OCI-LY3 (cell line): ENCODE results near the gene ARHGAP4.

ENCODE experiments used
- CTCF ChIP-seq: fragments of 200-600, 300-600 bp; sonication (generic); IDR thresholded peaks from 2 replicates; pipeline ENCODE4 v1.5.1; 2014; ENCODE audit warnings: antibody characterized with exemption, low read length, low read depth
- EZH2phosphoT487 ChIP-seq: fragments of 200-600 bp; shearing (Covaris generic); IDR thresholded peaks from 2 replicates; pipeline ENCODE4 v1.6.1; 2018; ENCODE audit warnings: antibody characterized with exemption, mixed run types, low read depth

- TF ChIP-seq CTCF (no peak), EZH2phosphoT487 (no peak)
These were observed 47.3 kb upstream of the ARHGAP4 start for GRCh38 chrX:153973127-153974002.
